Measurements from ENCODE around the gene PPARG.

Gene PPARG

DNA sequence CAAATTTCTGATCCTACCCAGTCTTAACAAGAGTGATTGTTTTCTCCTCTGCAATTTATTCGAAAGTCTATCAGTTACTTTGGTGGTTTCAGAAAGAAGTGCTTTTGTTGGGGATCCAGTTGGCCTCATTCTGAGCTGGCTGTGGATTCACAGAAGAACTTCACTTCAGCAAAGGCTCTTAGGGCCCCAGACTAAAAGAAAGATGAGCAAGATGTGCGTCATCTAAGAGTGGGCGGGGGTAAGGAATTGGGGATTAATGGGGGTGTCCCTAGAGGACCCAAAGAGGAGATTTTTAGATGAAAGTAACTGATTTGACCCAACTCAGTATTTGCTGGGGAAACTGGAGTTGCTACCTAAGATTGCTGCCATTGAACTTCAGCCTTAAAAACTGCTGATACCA, 131.5 kb downstream of the PPARG start:
- DNase-seq, result no peak

DNA sequence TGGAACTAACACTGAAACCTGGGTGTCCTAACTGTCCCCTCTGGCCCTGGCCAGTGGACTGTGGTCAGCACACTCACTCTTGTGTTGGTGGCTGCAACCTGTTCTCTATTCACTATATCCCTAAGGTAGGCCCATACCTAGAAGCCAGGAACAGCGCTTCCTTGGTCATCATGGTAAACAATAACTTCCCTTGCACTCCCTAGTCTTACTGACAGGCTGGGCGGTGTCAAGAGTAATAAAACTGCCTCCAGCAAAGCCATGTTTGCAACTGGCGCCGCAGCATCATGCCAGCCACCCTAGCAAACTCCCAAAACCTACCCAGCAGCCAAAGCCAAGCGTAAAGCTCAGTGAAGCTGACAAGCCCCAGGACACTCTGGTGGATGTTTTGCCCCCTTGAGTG, 132.3 kb downstream of the PPARG start:
- no peak for DNase-seq

DNA sequence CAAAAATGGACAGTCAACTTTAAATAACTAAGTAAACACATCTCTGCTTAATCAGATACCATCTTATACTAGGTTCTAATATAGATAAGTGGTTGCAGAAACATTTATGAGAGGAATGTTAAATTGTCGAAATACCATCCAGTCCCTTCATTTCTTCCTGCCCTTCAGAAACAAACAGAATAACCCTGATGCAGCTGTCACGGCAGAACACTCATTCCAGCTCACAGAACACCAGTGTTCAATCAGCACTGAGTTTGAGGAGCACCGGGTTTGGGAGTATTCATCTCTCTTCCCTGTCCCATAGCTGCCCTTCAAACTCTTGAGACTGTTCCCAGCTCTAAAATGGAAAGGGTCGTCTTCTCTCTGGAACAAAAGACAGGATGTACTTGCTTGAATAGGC, 134.3 kb downstream of the PPARG start:
- no peak for DNase-seq

DNA sequence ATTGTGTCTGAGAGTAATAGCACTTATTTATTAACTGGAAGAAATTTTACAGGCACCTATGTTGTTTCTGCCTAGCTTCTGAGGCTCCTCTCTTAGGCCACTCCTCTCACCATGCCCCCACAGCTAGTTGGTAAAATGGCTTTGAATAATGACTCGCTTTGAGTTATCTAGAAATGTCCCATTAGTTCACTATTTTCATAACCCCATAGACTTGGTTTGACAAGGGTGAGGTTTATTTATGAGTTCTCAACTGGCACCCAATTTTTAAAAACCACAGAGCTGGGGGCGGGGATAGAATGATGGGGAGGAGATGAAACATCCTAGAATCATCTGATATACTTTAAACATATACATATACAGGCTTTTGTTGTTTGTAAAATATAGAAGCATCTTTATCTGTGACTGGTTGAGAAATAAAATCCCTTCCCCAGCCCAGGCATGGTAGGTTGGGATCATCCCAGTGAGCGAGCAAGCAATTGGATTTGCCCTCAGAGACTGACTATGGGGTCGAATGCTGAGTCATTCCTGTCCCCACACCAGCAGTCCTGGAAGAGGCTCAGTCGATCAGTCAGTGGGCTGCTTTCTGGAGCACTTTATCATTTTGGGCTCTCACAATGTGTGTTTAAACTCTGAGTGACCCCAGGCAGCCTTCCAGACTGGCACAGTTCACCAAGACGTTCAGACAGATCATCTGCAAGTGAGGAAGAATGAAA, 135.2 kb downstream of the PPARG start:
- no peak for DNase-seq

DNA sequence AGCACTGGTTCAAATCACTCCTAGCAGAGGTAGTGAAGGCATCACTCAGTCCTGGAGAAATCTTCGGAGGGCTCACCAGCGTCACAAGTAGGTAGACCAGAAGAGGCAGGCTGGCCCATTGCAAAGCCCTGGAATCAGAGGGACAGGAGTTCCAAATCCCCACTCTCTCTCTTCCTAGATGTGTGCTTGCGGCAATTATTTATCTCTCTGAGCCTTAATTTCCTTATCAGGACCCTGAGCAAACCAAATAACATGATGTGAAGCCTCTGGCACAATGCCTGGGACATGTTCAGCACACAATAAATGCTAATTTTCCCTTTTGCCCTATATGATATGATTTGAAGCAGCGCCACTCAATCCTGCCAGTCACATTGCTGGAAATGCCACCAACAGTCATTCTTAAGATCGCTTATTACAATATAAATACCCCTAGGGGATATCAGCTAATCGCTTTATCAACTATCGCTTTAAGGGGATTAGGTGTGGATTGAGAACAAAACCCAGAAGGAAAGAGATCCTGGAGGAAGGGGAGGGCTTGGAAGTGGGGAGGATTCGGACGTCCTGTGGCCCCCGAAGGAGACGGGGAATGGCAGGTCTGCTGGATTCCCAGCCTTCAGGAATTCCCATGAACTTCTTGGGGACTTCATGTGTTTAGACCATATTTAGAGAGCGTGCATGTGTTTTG, 135.9 kb downstream of the PPARG start:
- DNase-seq, result no peak

DNA sequence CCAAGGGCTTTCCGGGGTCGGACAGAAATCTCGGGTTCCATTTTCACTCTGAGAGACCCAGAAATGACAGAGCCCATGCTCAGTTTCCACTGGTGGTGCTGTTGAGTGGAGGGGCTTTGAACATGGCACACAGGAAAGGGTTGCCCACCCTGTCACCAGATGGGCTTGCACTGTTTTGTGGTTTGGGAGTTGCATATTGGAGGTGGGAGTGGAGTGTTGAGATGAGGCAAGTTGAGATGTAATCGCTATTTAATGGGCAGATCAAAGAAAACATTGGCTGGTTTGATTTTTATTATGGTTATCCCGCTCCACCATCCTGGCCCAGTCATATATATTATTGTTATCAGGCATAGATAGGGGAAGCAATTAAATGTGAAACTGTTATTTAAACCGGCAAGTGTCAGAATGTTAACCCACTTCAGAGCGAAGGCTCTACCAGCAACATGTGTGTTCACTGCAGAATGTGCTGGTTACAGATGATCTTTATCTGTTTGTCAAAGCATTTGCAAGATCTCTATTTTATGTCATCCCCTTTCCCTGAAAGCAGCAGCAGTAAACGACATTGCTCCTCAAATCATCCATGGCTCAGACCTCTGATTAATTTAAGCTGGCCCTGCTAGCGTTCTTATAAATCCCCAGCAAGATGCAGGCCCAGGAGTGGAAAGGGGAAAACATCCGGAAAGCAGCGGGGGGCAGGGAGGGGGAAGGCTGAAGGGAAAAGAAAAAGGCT, 137.1 kb downstream of the PPARG start:
- no peak for DNase-seq

DNA sequence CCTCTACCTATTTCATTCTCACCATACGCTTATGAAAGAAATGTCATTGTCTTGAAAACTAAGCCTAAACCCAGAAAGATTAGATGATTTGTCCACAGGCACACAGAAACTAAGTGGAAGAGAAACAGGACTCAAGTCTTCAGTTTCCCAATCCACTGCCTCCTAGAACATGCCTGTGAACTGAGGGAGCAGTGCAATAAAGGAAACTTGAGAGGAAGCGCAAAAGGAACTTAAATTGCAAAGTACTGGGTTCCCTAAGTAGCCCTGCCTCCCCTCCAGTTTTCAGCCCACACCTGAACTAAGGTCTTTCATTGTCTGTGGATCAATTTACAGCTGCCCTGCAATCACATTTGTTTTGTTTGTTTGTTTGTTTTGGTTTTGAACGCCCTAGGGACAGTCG, 138.7 kb downstream of the PPARG start:
- no peak for DNase-seq

DNA sequence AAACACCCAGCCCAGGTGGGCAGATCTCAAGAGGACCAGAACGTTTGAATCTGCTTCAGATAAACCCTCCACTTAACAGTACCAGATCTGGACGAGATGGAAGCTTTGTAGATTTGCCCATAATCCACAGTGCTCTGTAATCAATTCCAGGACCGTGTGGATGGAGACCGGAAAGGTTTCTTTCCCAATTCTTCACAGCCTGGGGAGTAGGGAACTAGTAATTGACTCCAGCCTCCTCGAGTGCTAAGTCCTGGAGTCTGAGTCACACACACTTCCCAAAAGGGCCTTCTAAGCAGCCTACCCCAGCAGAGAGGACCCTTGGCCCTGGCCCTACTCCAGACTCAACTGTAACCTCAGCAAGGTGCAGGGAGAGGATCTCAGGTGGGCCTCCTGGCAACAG, 139.3 kb downstream of the PPARG start:
- DNase-seq, result no peak

DNA sequence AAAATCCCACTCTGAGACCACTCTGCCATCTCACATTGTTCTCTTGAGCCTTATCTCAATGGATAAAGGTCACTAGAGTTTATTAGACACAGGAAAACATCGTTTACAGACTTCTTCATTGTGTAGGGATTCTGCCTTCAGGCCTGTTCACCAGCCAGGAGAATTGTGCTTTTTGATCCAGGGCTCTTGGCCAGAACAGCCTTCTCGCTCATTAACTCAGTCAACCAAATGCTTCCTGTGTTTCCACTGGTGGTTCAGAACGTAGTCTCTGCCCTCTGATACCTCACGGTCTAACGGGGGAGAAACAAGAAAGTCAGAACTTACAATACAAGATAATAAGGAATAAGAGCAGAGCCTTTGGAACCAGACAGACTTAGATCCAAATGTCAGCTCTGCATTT, 141.2 kb downstream of the PPARG start:
- DNase-seq, result no peak

DNA sequence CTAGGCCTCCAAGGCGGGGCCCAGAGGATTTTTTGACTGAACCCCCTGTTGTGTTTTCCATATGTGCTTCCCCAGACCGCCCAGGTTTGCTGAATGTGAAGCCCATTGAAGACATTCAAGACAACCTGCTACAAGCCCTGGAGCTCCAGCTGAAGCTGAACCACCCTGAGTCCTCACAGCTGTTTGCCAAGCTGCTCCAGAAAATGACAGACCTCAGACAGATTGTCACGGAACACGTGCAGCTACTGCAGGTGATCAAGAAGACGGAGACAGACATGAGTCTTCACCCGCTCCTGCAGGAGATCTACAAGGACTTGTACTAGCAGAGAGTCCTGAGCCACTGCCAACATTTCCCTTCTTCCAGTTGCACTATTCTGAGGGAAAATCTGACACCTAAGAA, 145.0 kb downstream of the PPARG start:
- DNase-seq, result no peak

DNA sequence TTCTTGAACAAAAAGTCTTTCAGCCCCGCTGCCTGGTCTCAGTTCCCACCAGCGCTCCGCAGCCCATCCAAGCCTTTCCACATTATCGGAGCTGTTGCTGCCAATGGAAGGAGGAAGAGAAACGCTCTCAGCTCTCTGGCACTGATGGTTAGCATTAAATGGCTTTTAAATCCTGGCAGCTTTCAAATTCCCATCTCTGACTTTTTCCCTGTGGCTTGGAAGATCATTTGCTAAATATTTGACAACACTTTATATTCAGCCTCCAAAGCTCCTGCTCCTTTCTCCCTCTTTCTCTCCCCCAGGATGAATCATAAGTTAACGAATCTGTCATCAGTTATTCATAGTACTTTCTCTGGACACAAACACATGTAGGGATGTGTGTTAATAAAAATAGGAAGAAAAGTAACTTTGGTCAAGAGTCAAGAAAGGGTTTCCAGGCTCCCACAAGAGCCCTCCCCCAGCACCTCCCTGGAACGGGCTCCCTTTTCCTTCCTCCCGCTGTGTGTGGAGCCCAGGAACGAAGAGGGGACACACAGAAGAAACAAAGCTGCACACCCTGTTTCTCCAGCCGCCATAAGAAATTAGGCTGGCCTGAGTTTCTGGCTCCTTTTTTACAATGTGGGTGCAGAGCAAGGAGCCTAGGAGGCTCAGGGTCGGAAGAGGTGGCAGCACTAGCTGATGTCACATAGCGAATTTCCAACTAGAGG, 147.8 kb downstream of the PPARG start:
- no peak for DNase-seq

DNA sequence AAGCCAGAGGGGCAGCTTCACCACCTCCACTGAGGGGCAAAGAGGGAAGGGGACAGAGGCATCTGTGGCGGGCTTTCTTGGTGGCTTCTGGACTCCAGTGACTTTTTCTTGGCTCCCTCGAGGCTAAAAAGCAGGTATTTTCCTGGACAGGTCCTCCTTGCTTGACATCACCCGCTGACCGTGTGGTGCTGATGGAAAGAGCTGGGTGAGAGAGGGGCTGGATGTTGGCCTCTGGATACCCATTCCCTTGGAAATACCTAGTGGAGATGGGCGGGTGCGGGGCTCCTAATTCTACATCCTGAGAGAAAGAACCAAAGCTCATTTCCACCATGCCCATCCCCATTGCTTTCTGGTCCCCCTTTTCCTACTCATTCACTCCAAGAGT, 148.3 kb downstream of the PPARG start:
- DNase-seq, result no peak

DNA sequence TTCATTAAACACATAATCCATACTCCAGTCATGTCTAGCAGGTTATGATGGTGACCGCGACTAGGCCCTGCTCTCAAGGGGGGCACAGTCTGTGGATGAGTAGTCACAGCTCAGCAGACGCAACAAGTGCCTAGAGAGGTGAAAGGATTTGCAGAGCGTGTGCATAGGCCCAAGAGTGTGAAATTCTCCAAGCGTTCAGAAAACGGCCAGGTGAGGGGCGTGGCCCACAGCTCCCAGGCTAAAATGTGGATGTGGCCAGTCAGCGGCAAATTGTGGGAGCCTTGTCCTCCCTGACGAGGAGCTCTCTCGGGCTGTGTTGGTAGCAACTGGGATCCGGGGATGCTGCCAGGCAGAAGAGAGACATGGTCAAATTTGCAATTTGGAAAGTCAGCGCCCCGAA, 149.0 kb downstream of the PPARG start:
- DNase-seq, result no peak

DNA sequence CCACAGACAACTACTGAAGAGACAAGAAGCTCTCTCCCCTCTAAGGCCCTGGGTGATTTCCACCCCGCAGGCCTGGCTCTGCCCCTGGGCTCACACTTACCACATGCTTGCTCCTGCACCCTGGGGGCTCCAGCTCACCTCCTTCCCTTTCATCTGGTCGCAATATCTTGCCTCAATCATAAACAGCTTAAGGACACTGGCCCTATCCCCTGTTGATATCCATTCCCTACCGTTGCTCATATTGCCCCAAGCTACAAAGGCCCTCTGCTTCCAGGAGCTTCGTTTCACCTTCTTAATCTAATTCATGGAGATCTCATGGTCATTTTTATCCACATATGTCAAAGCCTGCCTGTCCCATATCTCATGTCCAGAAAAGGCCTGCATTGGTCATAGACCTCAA, 149.4 kb downstream of the PPARG start:
- DNase-seq, result no peak

DNA sequence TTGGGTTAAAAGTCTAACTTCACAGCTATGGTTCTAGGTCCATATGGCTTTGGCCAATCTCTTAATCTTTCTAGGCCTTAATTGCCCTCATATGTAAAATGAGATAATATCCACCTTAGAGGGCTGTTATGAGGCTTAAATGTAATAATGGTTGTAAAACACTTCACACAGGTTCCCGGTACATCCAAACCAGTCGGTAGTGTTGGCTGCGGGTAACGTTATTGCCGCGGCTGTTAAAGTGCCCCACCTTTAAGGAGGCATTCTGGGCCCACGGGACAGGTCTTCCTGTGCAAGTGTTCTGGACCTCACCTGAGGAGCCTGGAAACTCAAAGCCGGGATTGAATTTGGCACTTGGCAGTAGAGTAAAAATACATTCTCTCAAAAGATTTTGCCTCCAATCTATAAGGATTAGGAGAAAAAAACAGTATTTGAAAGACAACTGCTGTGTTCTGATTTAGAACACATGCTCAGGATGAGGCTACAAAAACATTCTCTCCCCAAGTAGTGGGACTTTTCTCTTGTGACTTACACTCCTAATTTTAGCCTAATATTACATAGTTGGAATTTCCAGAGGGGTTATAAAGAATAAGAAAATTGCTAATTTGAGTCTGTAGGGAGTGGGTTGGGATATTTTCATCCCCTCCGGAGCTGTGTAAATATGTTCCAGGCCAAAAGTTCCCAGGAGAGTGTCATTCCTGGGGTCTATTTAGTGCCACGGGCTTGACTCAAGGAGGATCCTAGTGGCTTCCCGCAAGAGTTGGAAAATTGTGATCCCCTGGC, 150.5 kb downstream of the PPARG start:
- no peak for DNase-seq

DNA sequence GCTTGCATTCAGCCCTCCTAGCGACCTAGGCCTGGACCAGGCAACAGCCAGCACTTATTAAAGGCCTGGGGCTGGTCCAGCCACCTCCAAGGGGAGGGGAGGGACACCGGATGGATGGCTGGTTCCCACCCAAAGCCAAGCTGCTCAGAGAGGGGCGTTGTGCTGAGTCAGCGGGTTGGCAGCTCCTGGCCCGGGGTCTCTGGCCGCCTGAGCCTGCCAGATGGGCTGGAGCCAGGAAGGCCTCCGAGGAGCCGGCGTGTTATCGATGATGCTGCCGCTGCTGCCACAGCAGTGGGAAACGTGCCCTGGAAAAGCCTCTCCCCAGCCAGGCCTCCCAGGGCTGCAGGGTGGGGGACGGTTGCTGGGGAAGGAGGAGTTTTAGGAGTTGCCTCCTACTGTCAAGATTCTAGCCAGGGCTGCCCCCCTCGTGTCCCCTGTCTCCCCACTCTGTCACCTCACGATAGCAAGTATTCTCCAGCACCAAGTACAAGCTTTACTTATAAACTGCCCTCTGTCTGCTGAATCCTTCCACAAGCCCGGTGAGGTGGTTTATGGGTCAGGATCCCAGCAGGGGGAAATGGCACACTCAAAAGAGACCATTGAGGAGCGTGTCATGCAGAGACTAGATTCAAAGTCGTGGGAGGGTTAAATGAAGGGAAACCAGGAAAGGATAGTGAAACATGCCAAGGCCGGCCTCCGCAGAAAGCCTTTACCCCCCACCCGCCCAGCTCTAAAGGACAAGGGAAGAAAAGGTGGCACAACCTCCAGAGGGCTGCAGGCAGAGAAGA, 152.3 kb downstream of the PPARG start:
- no peak for DNase-seq

DNA sequence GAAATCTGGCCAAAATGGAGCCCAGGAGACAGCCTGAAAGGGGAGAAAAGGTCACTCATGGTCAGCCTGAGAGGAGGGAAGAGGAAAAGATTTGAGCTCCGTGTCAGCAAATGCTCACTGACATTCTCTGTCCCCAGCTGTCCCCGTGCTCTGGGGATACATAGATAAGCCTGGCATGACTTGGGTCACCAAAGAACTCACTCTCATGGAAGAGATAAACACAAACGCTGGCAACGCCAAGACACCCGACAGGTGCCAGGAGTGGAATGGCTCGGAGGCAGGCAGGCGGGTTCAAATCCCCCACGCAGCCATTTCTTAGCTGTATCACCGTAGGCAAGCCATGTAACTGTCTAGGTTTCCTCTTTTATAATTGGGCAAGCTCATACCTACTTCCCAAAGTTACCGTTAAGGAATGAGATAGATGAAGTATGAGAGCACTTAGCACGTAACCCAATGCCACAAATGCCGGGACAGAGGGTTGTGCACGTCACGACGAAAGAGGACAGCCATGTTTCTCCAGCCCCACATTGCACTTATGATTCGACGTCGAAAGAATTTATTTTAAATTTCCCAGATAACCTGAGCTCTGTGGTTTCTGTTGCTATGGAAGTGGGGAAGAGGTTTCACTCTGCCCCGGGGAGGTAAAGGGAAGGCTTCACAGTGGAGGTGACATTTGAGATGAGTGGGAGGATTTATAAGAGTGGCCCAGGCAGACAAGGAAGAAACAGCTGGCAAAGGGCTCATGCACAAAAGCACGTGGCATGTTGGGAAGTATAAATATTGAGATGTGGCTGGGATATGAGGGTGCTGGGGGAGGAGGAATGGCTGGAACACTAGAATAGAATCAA, 154.0 kb downstream of the PPARG start:
- DNase-seq, result no peak

DNA sequence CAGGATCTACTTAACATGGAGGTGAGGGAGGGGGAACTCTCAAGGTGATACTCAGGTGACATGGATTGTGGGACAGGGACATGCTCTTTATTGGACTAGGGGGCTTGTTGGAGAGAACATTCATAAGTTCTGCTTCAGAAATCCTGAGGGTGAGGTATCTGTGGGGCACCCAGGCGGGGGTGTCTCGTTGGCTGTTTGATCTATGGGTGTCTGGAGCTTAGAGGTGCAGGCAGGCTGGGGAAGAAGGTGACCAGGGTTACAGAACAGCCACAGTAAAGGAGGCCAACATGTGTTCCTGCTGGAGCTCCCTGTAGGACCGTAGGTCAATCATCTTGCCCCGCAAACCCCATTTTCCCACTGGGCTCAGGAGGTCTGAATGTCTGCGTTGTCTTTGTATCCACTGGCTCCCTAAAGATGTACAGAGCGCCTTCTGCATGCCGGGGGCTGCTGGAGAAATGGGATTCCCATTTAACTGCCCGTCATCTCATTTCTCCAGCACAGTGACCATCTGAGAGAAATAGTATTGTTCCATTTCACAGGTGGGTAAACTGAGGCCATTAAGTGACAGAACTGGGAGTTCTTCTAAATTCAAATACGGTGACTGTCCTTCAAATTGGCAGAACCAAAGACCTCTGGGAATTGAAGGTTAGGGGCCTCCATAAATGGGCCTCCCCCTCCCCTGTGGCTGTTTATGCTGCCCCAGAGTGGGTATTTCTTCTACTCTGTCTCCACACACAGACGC, 155.1 kb downstream of the PPARG start:
- no peak for DNase-seq

DNA sequence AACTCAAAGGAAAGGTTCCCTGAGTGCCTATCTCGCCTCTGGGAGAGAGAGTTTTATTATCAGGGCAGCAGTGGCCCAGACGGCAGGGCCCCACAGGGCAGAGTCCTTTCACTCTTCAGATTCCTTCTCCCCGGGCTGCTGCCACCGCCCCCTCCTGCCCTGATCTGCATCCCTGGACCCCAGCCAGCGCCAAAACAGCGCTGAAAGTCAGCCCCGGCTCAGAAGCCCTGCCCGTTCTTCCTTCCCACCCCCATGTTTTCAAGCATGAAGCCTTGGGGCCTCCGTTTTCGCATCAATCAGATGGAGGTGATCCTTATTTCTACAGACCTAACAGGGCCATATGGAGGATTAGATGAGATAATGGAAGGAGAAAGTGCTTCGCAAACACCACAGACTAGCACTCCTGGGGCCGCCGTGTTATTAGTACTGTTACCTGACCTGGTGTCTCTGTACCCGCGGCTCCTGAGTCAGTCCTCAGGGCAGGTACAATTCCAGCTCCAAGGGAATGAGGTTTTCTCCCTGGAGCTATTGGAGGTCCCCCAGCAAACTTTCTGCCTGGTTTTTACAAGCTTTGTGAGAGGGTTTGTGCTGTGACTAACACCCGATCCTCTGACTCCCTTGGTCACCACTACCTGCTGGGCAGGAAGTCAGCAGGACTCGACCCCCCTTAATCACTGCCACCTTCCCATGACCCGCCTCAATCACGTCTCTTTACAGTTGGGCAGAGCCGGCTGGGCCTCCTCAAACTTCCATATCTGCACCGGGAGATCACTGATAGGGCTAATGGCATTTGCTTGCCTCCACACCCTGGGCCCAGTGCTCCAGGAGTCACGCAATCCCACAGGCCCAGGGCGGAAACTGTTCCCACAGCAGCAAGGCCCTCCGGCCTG, 156.0 kb downstream of the PPARG start:
- no peak for DNase-seq

Measured in activated CD4-positive, alpha-beta T cell treated with anti-CD3 and anti-CD28 coated beads, Interleukin-2, amount 50 U/mL, for 1 hour (primary cell).